ENCODE results near the gene CIAO3.

The CIAO3 gene

GRCh38 chr16:724188-725040, 16.4 kb downstream of the CIAO3 start:
- Histone ChIP-seq H3K9me3 (ENCODE audit: low read length) (no peaks in the 10 kb centered on the region), H2AFZ (ENCODE audit: low read depth, low read length) (no peak overlapping the region), H3K4me1 (ENCODE audit: insufficient read depth, low read length) (peaks cover 29% of the 10 kb centered on the region), H3K36me3 (ENCODE audit: insufficient read depth, low read length) (no peaks in the 10 kb centered on the region), H3K27me3 (ENCODE audit: insufficient read depth, low read length) (no peaks in the 10 kb centered on the region), H3K4me3 (ENCODE audit: low read length) (no peak overlapping the region)

DNA sequence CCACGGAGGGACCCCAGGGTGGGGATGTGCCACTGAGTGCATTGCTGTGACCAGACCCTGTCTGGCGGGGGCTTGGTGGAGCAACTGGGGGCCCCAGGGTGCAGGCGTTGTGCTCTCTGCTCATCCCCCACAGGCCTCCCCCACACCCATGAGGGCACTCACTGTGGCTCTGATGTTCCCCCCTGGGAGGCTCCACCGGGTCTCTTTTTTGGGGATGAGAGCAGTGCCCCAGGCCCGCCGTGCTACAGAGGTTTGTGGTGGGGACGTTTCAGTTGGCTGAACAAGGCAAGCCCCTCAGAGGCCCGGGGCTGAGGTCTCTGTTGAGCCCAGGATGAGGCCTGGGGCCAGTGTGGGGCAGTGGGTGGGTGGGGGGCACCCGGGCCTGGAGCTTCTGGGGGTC, 17.1 kb downstream of the CIAO3 start:
- H3K4me3 ChIP-seq (ENCODE audit: low read length): no peak overlapping the region
- peaks cover 36% of the 10 kb centered on the region for H3K4me1 ChIP-seq (ENCODE audit: insufficient read depth, low read length)
- no peaks in the 10 kb centered on the region for H3K27me3 ChIP-seq (ENCODE audit: insufficient read depth, low read length)
- H2AFZ ChIP-seq (ENCODE audit: low read depth, low read length): no peak overlapping the region
- H3K9me3 ChIP-seq (ENCODE audit: low read length): no peaks in the 10 kb centered on the region
- peaks cover 2% of the 10 kb centered on the region for H3K36me3 ChIP-seq (ENCODE audit: insufficient read depth, low read length)

DNA sequence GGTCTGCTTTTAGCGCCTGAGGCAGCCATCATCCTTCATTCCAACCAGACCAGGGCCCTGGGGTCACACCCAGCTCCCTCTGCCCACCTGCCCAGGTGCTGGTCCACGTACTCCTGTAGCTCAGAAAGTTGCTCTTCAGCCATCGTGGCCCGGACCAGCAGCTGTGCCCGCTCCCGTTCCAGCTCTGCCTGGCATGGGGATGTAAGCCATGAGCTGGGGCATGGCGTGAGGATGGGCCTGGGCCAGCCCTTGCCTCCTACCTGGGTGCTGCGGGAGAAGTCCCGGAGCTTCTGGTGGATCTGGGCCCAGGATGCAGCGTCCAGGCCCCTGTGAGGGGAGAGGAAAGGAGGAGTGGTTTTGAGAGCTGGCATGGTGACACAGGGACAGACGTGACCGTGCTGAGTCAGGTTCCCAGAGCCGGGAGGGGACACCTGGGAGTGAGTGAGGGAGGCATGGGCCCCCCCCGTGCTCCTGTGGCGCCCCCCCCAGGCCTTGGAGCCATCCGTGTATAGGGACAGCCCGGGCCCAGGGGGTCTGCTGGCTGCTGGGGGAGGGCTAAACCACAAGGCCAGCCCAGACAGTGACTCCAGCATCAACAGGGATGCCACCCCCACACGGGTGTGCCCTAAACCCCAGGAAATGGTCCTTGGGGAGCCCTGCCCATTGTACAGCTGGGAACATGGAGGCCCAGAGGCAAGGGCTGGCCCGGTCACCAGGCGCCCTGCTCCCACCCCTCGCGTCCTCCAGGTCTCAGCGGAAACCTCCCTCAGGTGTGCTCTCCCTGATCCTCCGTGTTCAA, 17.8 kb downstream of the CIAO3 start:
- Histone ChIP-seq H3K27me3 (ENCODE audit: insufficient read depth, low read length) (no peaks in the 10 kb centered on the region), H3K4me3 (ENCODE audit: low read length) (no peak overlapping the region), H3K9me3 (ENCODE audit: low read length) (no peaks in the 10 kb centered on the region), H3K36me3 (ENCODE audit: insufficient read depth, low read length) (peaks cover 5% of the 10 kb centered on the region), H3K4me1 (ENCODE audit: insufficient read depth, low read length) (peaks cover 39% of the 10 kb centered on the region), H2AFZ (ENCODE audit: low read depth, low read length) (no peak overlapping the region)

DNA sequence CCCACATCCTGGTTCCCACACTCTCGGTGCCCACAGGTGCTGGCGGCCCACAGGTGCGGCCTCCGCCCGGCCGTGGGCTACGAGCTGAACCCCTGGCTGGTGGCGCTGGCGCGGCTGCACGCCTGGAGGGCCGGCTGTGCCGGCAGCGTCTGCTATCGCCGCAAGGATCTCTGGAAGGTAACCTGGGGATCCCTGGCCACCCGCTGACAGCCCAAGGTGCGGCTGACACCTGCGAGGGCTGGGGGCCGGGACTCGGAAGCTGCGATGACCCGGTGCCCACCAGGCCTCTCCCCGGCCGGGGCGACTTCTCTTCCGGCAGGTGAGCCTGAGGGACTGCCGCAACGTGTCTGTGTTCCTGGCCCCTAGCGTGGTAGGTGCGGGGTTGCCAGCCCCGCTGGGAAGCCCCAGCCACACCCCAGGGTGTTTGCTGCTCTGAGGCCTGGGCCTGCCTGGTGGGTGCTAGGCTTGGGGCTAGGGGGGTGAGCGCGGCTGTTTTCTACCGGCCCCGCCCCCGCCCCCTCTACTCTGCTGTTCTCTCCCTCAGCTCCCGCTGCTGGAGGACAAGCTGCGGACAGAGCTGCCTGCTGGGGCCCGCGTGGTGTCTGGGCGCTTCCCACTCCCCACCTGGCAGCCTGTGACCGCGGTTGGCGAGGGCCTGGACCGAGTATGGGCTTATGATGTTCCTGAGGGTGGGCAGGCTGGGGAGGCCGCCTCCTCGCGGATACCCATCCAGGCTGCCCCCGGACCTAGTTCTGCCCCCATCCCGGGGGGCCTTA, 18.8 kb downstream of the CIAO3 start:
- Histone ChIP-seq H3K4me3 (ENCODE audit: low read length) (peak overlapping the region; percentile 80), H3K36me3 (ENCODE audit: insufficient read depth, low read length) (peaks cover 10% of the 10 kb centered on the region), H3K4me1 (ENCODE audit: insufficient read depth, low read length) (peaks cover 43% of the 10 kb centered on the region), H2AFZ (ENCODE audit: low read depth, low read length) (no peak overlapping the region), H3K27me3 (ENCODE audit: insufficient read depth, low read length) (no peaks in the 10 kb centered on the region), H3K9me3 (ENCODE audit: low read length) (no peaks in the 10 kb centered on the region)

GRCh38 chr16:720990-721764, 19.6 kb downstream of the CIAO3 start, which contains the start of gene ANTKMT:
Gene ANTKMT, plus strand, starts transcription at chr16:721146. Its CDS starts 129 bp downstream, at chr16:721275.
- H3K27me3 ChIP-seq (ENCODE audit: insufficient read depth, low read length): no peaks in the 10 kb centered on the region
- H3K4me3 ChIP-seq (ENCODE audit: low read length): peak within 1 kb of the TSS; percentile 80
- H2AFZ ChIP-seq (ENCODE audit: low read depth, low read length): peak within 1 kb of the TSS; percentile 49
- peaks cover 50% of the 10 kb centered on the region for H3K4me1 ChIP-seq (ENCODE audit: insufficient read depth, low read length)
- H3K36me3 ChIP-seq (ENCODE audit: insufficient read depth, low read length): peaks cover 13% of the 10 kb centered on the region
- no peaks in the 10 kb centered on the region for H3K9me3 ChIP-seq (ENCODE audit: low read length)

GRCh38 chr16:720447-720989, 20.3 kb downstream of the CIAO3 start:
- no peaks in the 10 kb centered on the region for H3K9me3 ChIP-seq (ENCODE audit: low read length)
- H3K27me3 ChIP-seq (ENCODE audit: insufficient read depth, low read length): no peaks in the 10 kb centered on the region
- H3K4me1 ChIP-seq (ENCODE audit: insufficient read depth, low read length): peaks cover 50% of the 10 kb centered on the region
- H3K4me3 ChIP-seq (ENCODE audit: low read length): peak overlapping the region; percentile 80
- H2AFZ ChIP-seq (ENCODE audit: low read depth, low read length): peak overlapping the region; percentile 49
- peaks cover 13% of the 10 kb centered on the region for H3K36me3 ChIP-seq (ENCODE audit: insufficient read depth, low read length)

GRCh38 chr16:719815-720446, 20.9 kb downstream of the CIAO3 start:
- H3K36me3 ChIP-seq (ENCODE audit: insufficient read depth, low read length): peaks cover 13% of the 10 kb centered on the region
- peak overlapping the region; percentile 80 for H3K4me3 ChIP-seq (ENCODE audit: low read length)
- no peaks in the 10 kb centered on the region for H3K9me3 ChIP-seq (ENCODE audit: low read length)
- H3K27me3 ChIP-seq (ENCODE audit: insufficient read depth, low read length): no peaks in the 10 kb centered on the region
- H3K4me1 ChIP-seq (ENCODE audit: insufficient read depth, low read length): peaks cover 50% of the 10 kb centered on the region
- H2AFZ ChIP-seq (ENCODE audit: low read depth, low read length): no peak overlapping the region

GRCh38 chr16:718922-719321, 21.9 kb downstream of the CIAO3 start:
- H3K4me3 ChIP-seq (ENCODE audit: low read length): no peak overlapping the region
- peaks cover 58% of the 10 kb centered on the region for H3K4me1 ChIP-seq (ENCODE audit: insufficient read depth, low read length)
- H3K27me3 ChIP-seq (ENCODE audit: insufficient read depth, low read length): no peaks in the 10 kb centered on the region
- no peaks in the 10 kb centered on the region for H3K9me3 ChIP-seq (ENCODE audit: low read length)
- H3K36me3 ChIP-seq (ENCODE audit: insufficient read depth, low read length): peaks cover 13% of the 10 kb centered on the region
- no peak overlapping the region for H2AFZ ChIP-seq (ENCODE audit: low read depth, low read length)

- Histone ChIP-seq H3K36me3 (ENCODE audit: insufficient read depth, low read length) (peaks cover 13% of the 10 kb centered on the region), H3K4me1 (ENCODE audit: insufficient read depth, low read length) (peaks cover 58% of the 10 kb centered on the region), H3K27me3 (ENCODE audit: insufficient read depth, low read length) (no peaks in the 10 kb centered on the region), H3K9me3 (ENCODE audit: low read length) (no peaks in the 10 kb centered on the region), H2AFZ (ENCODE audit: low read depth, low read length) (no peak overlapping the region), H3K4me3 (ENCODE audit: low read length) (no peak overlapping the region)
These were observed 22.4 kb downstream of the CIAO3 start for GRCh38 chr16:718389-718788.

GRCh38 chr16:717450-718245, 23.1 kb downstream of the CIAO3 start:
- peaks cover 58% of the 10 kb centered on the region for H3K4me1 ChIP-seq (ENCODE audit: insufficient read depth, low read length)
- H3K4me3 ChIP-seq (ENCODE audit: low read length): no peak overlapping the region
- no peaks in the 10 kb centered on the region for H3K9me3 ChIP-seq (ENCODE audit: low read length)

DNA sequence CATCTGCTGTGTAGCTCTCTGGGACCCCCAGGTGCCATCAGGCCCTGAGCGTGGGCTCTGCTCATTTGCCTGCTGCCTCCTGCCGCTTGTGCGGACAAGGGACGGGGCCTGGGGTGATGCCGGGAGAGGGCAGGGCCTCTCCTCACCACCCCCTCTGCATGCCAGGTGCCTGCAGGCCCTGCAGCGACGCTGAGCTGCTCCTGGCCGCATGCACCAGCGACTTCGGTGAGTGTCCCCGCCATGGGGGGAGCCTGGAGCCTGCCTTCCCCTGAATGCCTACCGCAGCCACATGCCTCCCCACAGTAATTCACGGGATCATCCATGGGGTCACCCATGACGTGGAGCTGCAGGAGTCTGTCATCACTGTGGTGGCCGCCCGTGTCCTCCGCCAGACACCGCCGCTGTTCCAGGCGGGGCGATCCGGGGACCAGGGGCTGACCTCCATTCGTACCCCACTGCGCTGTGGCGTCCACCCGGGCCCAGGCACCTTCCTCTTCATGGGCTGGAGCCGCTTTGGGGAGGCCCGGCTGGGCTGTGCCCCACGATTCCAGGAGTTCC, 23.9 kb downstream of the CIAO3 start:
- Histone ChIP-seq H2AFZ (ENCODE audit: low read depth, low read length) (no peak overlapping the region), H3K4me3 (ENCODE audit: low read length) (peak overlapping the region; percentile 76), H3K4me1 (ENCODE audit: insufficient read depth, low read length) (peaks cover 54% of the 10 kb centered on the region), H3K36me3 (ENCODE audit: insufficient read depth, low read length) (peaks cover 13% of the 10 kb centered on the region), H3K9me3 (ENCODE audit: low read length) (no peaks in the 10 kb centered on the region), H3K27me3 (ENCODE audit: insufficient read depth, low read length) (no peaks in the 10 kb centered on the region)

More at GRCh38 chr16:717450-718245, 23.1 kb downstream of the CIAO3 start:
- Histone ChIP-seq H3K27me3 (ENCODE audit: insufficient read depth, low read length) (no peaks in the 10 kb centered on the region), H3K36me3 (ENCODE audit: insufficient read depth, low read length) (peaks cover 13% of the 10 kb centered on the region), H2AFZ (ENCODE audit: low read depth, low read length) (no peak overlapping the region)
